Measurements from ENCODE around the gene CACNG3.

GRCh38 chr16:24257958-24258357 is 1.8 kb downstream of the CACNG3 start:
- TF ChIP-seq CTCF (IDR thresholded peaks at IDR 0.05) = no peak
- TF ChIP-seq POLR2A (IDR thresholded peaks at IDR 0.05) = no peak
